ENCODE results near the gene XPR1.

DNA sequence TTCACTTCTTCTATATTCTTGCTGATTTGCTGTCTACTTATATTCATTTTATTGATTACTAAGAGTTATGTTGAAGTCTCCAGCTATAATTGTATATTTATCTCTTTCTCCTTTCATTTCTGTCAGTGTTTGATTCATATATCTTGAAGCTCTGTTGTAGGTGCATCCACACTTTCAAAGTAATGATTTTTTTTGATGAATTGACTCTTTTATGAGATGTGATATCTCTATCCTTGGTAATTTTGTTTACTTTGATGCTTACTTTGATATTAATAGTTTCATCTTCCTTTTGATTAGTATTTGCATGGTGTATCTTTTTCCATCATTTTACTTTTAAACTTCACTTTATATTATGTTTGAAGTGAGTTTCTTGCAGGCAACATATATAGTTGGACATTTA, 110.8 kb downstream of the XPR1 start:
- TF ChIP-seq CTCF (IDR thresholded peaks at IDR 0.05), result no peak
- no peak for TF ChIP-seq POLR2AphosphoS5 (IDR thresholded peaks at IDR 0.05; ENCODE audit: insufficient read depth in 1 of 2, low read depth in 1 of 2)
- no peak for TF ChIP-seq POLR2A (IDR thresholded peaks at IDR 0.05)
